Activated naive CD8-positive, alpha-beta T cell treated with anti-CD3 and anti-CD28 coated beads for 36 hours (primary cell): Measurements from ENCODE around the gene VKORC1L1. TPM values are rescaled to one million over a fixed set of nuclear protein-coding genes. Genes with fewer than 3 reads are reported as not detected.
"Not testable (repeated sequence)": the region's sequence is repeated elsewhere in the genome, so short reads cannot be mapped to it uniquely, and the experiment has no call there.

Experiments used
- DNase-seq: peaks from one replicate; pipeline ENCODE4 v3.0.0; 2021
- H3K27ac Mint-ChIP-seq: one replicate; pipeline ENCODE4 v1.8.0; 2022; ENCODE audit warnings: mild to moderate bottlenecking, moderate library complexity, mixed read lengths
- H3K27me3 Mint-ChIP-seq: one replicate; pipeline ENCODE4 v1.8.0; 2022; ENCODE audit warnings: mild to moderate bottlenecking, mixed read lengths
- H3K36me3 Mint-ChIP-seq: one replicate; pipeline ENCODE4 v1.8.0; 2021; ENCODE audit warnings: mild to moderate bottlenecking, mixed read lengths
- H3K4me1 Mint-ChIP-seq: one replicate; pipeline ENCODE4 v1.8.0; 2021; ENCODE audit warnings: mixed read lengths
- H3K4me3 Mint-ChIP-seq: one replicate; pipeline ENCODE4 v1.8.0; 2022; ENCODE audit warnings: mild to moderate bottlenecking, moderate library complexity, mixed read lengths
- H3K9me3 Mint-ChIP-seq: one replicate; pipeline ENCODE4 v1.8.0; 2022; ENCODE audit warnings: mixed read lengths
- total RNA-seq, 2 experiments: library from RNA; stranded (reverse); gene quantifications; one replicate each; pipeline ENCODE4 v1.2.3, GENCODE V29; 2021

Gene VKORC1L1
- total RNA-seq, 2 experiments from 2014 or later, result 18.7 to 21.2 TPM

GRCh38 chr7:65994984-65995383 lies 122.1 kb downstream of the VKORC1L1 start:
- H3K4me1 Mint-ChIP-seq, H3K36me3 Mint-ChIP-seq, DNase-seq, H3K27ac Mint-ChIP-seq, H3K9me3 Mint-ChIP-seq, H3K27me3 Mint-ChIP-seq, H3K4me3 Mint-ChIP-seq: not testable (repeated sequence)

GRCh38 chr7:66000823-66001417 lies 128.0 kb downstream of the VKORC1L1 start:
- H3K4me3 Mint-ChIP-seq, H3K9me3 Mint-ChIP-seq, H3K36me3 Mint-ChIP-seq, H3K27ac Mint-ChIP-seq, H3K4me1 Mint-ChIP-seq, DNase-seq, H3K27me3 Mint-ChIP-seq: not testable (repeated sequence)

GRCh38 chr7:66005115-66005671 lies 132.3 kb downstream of the VKORC1L1 start:
- H3K4me1 Mint-ChIP-seq, H3K4me3 Mint-ChIP-seq, DNase-seq, H3K9me3 Mint-ChIP-seq, H3K27me3 Mint-ChIP-seq, H3K27ac Mint-ChIP-seq, H3K36me3 Mint-ChIP-seq: not testable (repeated sequence)

GRCh38 chr7:66007232-66007631 lies 134.4 kb downstream of the VKORC1L1 start:
- Mint-ChIP-seq H3K4me3 (no peak overlapping the region), H3K9me3 (no peaks in the 10 kb centered on the region), H3K36me3 (no peaks in the 10 kb centered on the region), H3K27me3 (no peaks in the 10 kb centered on the region), H3K27ac (no peak overlapping the region), H3K4me1 (no peaks in the 10 kb centered on the region)
- DNase-seq, result no peak

Other genes starting within 250 kb of the VKORC1L1 start
- gene GUSB, start 109.1 kb downstream of the VKORC1L1 start, total RNA-seq, result 10 to 100 TPM; 49.2 to 49.9 TPM
- gene ASL, start 202.7 kb downstream of the VKORC1L1 start, total RNA-seq, result 10 to 100 TPM; 19.0 to 22.8 TPM
- gene CRCP, start 241.8 kb downstream of the VKORC1L1 start, total RNA-seq, result 10 to 100 TPM; 33.8 to 34.8 TPM